ENCODE results near the gene MPC2.

Gene MPC2

GRCh38 chr1:167881786-167882185 lies 55.1 kb downstream of the MPC2 start:
- Histone ChIP-seq H3K9me3 (ENCODE audit: severe bottlenecking) (no peaks in the 10 kb centered on the region), H3K27ac (no peak overlapping the region), H3K36me3 (no peaks in the 10 kb centered on the region), H3K4me3 (ENCODE audit: low read depth, low read length) (no peak overlapping the region), H3K27me3 (ENCODE audit: insufficient read depth, low read depth, severe bottlenecking) (no peaks in the 10 kb centered on the region)
- TF ChIP-seq CTCF (IDR thresholded peaks at IDR 0.05; ENCODE audit: low read depth, low read length) = no peak
- no peak for DNase-seq

DNA sequence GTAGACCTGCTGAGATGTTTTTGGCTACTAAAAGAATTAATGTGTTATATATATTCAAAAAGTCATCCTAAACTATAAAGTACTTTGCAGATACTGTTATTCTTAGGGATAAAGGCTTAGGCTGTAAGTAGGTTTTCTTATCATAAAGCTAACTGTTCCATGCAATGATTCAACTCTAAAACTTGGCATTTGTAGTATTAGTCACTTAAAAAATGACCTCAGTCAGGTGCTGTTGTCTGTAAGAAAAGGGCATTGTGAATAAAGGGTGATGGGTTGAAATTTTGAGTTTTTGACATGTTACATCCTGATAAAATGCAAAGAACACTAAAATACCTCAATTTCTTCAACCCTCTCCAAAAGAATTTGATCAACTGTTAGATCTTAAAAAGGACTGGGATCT lies 55.8 kb downstream of the MPC2 start:
- no peak for TF ChIP-seq CTCF (IDR thresholded peaks at IDR 0.05; ENCODE audit: low read depth, low read length)
- no peaks in the 10 kb centered on the region for H3K27me3 ChIP-seq (ENCODE audit: insufficient read depth, low read depth, severe bottlenecking)
- no peaks in the 10 kb centered on the region for H3K36me3 ChIP-seq
- no peak for DNase-seq
- H3K4me3 ChIP-seq (ENCODE audit: low read depth, low read length) = no peak overlapping the region
- H3K9me3 ChIP-seq (ENCODE audit: severe bottlenecking) = no peaks in the 10 kb centered on the region
- H3K27ac ChIP-seq = no peak overlapping the region

GRCh38 chr1:167880580-167881021 lies 56.3 kb downstream of the MPC2 start:
- DNase-seq = no peak

DNA sequence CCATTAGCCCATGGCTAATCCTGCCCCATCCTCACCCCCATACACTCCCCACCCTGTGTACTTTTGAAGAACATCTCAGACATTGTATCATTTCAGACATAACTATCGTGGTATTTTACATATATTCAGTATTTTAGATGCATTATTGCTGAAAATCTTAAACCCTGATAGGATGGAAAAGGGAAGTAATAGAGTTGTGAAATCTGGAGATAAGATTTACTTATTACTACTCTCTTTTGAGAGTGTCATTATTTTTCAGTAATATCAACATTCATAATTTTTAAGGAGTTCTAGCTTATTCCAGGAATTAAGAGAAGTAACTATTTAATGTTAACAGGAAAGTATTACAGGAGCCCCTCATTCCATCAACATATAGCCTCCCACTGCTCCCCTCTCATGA lies 57.4 kb downstream of the MPC2 start:
- no peak for DNase-seq

More at GRCh38 chr1:167880580-167881021, 56.3 kb downstream of the MPC2 start:
- no peak overlapping the region for H3K27ac ChIP-seq
- no peaks in the 10 kb centered on the region for H3K27me3 ChIP-seq (ENCODE audit: insufficient read depth, low read depth, severe bottlenecking)
- TF ChIP-seq CTCF (IDR thresholded peaks at IDR 0.05; ENCODE audit: low read depth, low read length) = no peak
- H3K4me3 ChIP-seq (ENCODE audit: low read depth, low read length) = no peak overlapping the region
- H3K9me3 ChIP-seq (ENCODE audit: severe bottlenecking) = no peaks in the 10 kb centered on the region
- no peaks in the 10 kb centered on the region for H3K36me3 ChIP-seq

GRCh38 chr1:167878372-167879160 lies 58.3 kb downstream of the MPC2 start:
- Histone ChIP-seq H3K27ac (no peak overlapping the region), H3K27me3 (ENCODE audit: insufficient read depth, low read depth, severe bottlenecking) (no peaks in the 10 kb centered on the region), H3K36me3 (no peaks in the 10 kb centered on the region), H3K4me3 (ENCODE audit: low read depth, low read length) (no peak overlapping the region), H3K9me3 (ENCODE audit: severe bottlenecking) (no peaks in the 10 kb centered on the region)
- TF ChIP-seq CTCF (IDR thresholded peaks at IDR 0.05; ENCODE audit: low read depth, low read length) = no peak
- DNase-seq = no peak

More for the DNA sequence above, 57.4 kb downstream of the MPC2 start:
- no peak overlapping the region for H3K27ac ChIP-seq
- no peak for TF ChIP-seq CTCF (IDR thresholded peaks at IDR 0.05; ENCODE audit: low read depth, low read length)
- no peak overlapping the region for H3K4me3 ChIP-seq (ENCODE audit: low read depth, low read length)
- H3K27me3 ChIP-seq (ENCODE audit: insufficient read depth, low read depth, severe bottlenecking) = no peaks in the 10 kb centered on the region
- no peaks in the 10 kb centered on the region for H3K9me3 ChIP-seq (ENCODE audit: severe bottlenecking)
- H3K36me3 ChIP-seq = no peaks in the 10 kb centered on the region

All from WERI-Rb-1 (cell line).